OCI-LY3 (cell line): Measurements from ENCODE around the gene ZC3H7A.

Source experiments
- EZH2phosphoT487 ChIP-seq: fragments of 200-600 bp; shearing (Covaris generic); IDR thresholded peaks from 2 replicates; pipeline ENCODE4 v1.6.1; 2018; ENCODE audit warnings: antibody characterized with exemption, mixed run types, low read depth
- TF ChIP-seq, protein P1 (sequence below): fragments of 200-600, 300-600 bp; sonication (generic); IDR thresholded peaks from 2 replicates; pipeline ENCODE4 v1.5.1; 2014; ENCODE audit warnings: antibody characterized with exemption, low read length, low read depth

DNA sequence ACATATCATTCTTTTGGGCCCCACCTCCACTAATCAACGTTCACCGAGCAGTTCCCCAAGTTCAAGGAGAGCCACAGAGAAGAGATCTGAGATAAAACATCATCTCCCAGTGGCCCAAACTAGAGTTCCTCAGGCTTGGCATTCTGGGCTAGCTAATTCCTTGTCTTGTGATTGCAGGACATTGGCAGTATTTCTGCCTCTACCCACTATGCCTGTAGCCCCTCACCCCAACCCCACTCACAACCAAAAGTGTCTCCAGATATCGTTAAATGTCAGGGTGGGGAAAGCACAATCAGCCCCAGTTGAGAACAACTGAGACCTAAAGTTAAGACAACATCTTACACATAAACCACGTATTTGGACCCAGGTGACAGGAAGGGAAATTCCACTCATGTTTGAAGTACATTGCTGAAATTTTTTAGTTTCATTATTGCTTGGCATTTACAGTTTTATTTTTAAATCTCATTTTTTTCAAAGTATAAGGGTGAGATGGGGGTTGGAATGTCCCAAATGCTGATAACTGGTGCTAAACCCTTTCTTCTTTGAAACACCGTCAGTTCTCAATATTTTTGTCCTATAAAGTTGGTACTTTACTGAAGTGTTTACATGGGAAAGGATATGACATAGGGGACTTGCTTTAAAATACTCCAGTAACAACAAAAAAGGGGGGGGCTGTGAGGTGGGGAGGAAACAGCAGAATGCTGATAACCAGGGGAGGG is 13.6 kb downstream of the ZC3H7A start:
- TF ChIP-seq EZH2phosphoT487, result no peak
- TF ChIP-seq, protein P1, sequence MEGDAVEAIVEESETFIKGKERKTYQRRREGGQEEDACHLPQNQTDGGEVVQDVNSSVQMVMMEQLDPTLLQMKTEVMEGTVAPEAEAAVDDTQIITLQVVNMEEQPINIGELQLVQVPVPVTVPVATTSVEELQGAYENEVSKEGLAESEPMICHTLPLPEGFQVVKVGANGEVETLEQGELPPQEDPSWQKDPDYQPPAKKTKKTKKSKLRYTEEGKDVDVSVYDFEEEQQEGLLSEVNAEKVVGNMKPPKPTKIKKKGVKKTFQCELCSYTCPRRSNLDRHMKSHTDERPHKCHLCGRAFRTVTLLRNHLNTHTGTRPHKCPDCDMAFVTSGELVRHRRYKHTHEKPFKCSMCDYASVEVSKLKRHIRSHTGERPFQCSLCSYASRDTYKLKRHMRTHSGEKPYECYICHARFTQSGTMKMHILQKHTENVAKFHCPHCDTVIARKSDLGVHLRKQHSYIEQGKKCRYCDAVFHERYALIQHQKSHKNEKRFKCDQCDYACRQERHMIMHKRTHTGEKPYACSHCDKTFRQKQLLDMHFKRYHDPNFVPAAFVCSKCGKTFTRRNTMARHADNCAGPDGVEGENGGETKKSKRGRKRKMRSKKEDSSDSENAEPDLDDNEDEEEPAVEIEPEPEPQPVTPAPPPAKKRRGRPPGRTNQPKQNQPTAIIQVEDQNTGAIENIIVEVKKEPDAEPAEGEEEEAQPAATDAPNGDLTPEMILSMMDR, result no peak
